Activated CD4-positive, alpha-beta T cell treated with anti-CD3 and anti-CD28 coated beads, Interleukin-2, amount 50 U/mL, for 1 hour (primary cell): ENCODE results near the gene FANCC.

Experiments used
- DNase-seq: peaks from one replicate; pipeline ENCODE4 v3.0.0-alpha.2; 2020

The FANCC gene

DNA sequence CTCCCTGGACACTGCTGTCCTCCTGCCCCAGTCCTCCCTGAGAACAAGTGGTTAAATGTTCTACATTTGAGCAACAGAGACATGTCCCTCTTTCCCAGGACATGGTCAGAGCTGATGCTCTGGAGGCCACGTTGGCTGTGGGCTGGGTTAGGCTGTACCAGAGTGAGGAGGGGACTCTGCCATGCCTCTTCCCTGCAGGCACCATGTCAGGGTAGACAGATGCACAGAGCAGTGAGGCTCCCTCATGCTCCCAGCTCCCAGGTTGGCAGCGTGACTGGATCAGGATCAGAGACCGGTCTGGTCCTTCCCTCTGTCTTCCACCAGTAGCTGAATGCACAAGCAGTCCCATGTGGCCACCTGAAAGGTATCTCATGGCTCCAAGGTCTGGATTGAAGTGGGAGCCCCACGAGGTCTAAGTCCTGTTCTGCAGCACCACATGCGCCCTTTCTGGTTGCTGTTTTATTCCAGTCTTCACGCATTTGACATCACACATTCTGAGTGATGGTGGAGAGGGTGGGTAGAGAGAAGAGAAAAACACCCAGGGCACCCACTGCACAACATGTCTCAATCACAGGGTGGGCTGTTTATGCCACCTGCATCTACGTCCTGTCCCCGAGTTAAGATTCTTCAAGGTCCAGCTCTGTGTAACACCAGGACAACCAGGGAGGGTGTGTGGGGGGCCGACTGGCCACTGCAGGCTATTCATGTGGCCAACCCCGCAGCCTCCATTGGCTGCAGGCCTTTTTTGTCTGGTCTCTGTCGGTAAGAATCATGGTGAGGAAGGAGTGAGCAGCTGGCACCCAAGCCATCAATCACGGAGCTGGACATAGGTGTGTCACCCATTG lies 204.9 kb downstream of the FANCC start:
- no peak for DNase-seq

DNA sequence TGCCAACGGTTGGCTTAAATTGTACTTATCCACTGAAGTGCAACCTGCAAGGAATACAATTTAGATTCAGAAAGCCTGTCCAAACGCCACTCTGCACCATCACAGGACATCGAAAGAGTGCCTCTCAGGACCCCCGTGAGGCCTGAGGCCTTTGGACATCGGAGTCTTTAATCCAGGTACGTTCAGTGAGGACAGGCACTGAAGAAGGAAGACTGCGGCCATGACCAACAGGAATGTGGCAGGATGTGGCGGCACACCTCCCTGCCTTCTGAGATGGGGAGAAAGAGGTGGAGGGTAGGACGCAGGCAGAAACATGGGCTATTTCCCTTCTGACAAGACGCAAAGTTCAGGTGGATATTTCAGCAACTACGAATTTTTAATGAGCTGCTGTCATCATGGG lies 205.8 kb downstream of the FANCC start:
- DNase-seq, result no peak

DNA sequence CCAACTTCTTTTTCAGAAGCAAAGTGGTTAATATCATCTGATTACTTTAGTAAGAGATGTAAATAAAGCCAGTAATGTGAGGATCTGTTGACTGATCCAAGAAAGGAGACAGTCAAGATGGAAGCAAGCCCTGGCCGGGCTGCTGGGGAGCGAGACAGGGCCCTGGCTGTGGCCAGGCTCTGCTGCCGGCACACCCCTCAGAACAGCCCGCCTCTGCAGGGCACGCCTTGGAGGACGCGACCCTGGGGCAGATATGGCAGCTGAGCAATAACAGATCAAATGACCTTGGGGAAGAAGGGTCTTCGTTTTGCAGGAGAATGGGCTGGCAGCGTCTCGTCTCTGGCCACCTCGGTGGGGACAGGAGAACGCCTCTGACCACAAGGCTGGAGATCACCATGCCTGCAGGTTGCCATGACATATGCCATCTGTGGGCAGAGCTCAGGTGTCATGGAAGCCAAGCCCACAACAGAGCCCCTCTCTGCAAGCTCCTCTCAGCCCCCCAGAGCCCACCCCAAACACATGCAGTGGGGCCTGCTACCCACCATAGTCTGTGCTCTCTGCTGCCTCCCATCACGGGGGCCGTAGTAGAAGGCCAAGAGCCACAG lies 206.5 kb downstream of the FANCC start:
- DNase-seq, result no peak

DNA sequence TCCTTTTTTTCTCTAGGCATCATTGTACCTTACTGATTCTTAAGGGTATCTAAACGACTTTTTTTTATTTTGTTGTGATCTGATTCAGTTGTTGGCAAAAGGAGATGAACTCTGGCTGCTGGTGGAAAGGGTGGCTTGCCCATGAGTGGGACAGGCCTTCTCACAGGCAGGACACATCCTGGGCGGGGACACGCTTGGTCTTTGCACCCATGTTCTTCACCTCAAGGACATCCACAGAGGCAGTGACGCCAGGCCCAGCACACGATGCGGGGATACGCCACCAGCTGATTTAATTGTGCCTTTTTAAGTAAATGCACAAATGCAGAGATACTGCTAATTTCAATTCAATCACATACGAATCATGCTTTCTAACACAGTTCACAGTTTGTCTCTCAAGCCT lies 208.1 kb downstream of the FANCC start:
- no peak for DNase-seq

DNA sequence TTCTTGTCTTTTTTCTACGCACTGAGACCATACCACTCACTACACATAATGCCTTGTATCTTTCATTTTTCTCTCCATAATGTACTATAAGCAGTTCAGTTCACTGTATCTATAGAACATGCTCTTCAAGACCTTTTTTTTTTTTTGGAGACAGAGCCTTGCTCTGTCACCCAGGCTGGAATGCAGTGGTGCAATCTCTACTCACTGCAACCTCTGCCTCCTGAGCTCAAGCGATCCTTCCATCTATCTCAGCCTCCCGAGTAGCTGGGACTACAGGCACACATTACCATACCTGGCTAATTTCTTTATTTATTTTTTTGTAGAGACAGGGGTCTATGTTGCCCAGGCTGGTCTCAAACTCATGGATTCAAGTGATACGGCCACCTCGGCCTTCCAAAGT lies 208.7 kb downstream of the FANCC start:
- no peak for DNase-seq

DNA sequence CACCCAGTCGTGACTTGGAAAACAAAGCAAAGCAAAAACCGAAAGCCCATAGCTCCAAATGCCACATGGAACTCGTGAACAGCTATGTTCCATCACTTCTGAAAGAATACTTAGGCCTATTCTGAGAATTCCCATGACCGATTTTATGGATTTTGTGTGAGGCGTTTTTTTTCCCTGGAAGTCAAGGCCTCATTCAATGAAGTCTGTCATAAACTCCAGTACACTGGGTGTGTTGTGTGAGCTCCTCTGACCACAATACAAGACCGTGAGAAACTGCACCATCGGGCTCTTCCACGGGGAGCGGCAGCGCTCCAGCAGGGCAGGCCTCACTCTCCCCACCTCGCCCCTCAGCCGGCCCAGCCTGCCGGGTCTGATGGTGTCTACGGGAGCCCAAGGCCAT lies 209.5 kb downstream of the FANCC start:
- no peak for DNase-seq

DNA sequence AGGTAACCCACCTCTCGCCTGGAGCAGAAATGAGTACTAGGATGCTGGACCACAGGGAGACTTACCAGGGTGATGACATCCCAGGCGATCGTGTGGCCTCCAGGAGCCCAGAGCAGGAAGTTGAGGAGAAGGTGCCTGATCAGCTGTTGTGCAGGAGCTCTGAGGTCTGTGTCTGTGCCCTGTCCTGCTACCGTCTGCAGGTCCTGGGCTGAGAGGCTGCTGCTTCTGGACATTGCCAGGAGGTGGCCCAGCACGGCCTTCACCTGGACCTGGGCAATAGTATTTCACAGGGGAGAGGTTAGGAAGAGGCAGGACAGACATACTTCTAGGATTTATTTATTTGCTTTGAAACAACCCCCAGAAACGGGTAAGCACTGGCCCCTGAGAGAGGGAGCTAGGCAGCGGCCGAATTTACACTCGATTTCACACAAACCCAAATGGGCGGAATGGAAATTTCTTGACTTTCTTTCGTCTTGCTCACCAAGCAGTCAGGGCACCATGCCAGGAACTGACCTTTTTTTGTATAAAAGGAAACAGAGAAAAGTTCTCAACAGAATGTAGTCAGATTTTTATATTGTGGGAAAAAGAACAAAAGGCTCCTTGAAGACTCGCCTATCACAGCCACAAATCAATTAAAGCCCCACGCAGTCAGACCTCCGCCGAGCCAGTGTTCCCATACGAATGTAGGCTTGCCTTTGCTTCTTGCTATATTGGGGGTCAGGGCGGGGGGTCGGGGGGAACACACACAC lies 210.3 kb downstream of the FANCC start:
- DNase-seq, result no peak

DNA sequence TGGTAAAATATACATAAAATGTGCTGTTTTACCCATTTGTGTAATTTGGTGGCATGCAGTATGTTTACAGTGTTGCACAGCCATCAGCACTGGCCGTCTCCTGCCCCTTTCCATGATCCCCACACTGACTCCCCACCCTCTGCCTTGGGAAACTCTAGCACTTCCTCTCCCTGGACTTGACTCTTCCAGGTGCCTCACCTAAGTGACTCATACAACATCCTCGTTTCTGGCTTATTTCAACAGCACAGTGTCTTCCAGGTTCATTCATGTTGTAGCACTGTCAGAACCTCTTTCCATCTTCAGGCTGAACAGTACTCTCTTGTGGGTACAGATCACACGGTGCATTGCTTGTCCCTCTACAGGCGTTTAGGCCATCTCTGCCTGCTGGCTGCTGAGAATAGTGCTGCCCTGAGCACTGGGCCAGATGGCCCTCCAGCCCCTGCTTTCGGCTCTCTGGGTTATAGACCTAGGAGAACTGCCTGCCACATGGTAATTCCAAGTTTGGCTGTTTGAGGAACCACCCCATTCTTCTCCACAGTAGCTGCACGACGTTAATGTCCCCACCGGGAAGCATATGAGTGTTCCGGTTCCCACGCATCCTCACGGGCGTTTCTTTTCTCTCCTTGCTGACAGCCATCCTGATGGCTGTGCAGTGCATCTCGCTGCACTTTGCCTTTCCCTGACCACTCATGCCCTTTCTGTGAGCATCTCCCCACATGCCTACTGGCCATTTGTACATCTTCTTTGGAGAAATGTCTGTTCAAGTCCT lies 211.8 kb downstream of the FANCC start:
- DNase-seq, result no peak

DNA sequence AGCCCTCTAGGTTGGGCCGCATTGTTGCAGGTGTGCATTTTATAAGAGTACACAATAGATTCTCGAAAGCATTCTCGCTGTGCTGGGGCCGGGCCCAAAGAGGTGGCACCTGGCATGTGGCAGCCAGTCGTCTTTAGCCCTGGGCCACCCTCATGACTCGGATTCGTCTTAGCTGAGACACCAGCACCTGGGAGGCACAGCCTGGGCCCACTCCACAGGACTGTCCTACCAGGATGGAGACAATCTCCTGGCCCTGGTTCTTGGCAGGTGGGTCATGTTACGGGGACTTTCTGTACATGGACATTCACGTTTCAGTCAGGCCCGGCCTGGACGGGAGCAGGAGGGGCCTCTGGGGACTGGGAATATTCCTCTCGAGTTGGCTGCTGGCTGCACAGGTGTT lies 212.5 kb downstream of the FANCC start:
- DNase-seq, result no peak

DNA sequence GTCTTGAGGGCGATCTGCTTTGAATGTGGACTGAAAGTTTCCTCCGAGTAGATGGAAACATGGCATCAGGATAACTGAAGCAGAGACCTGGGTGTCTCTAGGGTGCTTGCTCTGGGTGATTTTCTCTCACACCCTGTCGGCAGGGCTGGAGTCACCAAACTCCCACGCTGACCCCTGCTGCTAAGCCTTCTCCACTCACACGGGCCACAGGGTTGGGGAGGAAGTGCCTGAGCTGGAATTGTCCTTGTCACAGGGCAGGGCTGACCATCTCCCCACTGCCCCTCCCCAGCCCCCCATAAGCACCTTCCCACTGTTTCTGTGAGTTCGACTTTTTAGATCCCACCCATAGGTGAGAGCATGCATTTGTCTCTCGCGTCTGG lies 212.9 kb downstream of the FANCC start:
- DNase-seq, result no peak

DNA sequence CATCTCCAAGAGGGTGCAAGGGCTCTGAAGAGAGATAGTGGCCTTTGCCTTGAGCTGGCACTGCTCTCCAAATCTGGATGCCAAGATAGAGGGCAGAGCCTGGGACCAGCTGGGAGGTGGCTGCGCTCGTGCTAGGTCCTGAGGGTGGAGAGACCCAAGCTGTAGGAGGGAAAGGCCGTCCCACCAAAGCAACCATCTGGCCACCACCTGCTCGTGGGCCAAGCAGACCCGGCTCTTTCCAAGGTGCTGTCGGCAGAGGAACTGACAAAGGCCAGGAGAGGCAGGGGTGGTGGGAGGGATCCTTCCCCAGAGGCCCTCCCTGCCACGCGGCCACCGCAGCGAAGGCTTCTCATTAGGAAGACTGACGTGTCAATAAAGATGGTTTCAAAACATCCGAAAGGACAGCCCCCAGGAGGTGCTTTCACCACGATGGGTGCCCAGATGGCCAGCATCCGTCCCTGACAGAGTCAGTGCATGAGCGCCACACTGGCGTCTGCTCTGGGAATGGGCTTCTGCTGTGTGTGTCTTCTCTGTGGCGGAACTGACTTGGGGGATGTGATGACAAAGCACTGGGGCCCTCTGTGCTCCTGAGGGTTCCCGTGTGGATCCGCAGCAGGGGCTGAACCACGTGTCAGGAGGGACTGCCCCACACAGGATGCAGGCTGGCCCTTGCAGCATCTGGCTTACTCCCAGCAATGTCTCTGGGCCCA lies 213.5 kb downstream of the FANCC start:
- no peak for DNase-seq

DNA sequence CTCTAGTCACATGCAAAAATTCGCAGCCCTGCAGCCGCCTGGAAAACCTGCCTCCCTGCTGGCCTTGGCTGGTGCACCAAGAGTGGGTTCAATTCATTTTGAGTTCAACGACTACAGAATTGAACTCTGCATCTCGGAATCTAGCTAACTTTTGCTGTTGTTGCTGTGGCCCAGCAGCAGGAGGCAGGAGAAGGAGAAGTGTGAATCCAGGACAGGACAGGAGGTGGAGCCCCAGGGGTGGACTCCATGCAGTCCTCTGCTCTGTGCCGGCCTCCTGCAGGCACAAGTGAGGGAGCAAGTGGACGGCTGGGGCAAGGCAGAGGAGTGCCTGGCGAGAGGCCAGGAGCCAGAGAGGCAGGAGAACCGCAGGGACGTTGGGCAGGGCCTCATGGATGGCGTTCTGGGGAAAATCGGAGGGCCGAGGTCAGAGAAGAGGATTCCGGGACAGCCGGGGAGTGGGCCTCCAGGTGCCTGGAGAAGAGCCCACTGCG lies 214.2 kb downstream of the FANCC start:
- DNase-seq, result no peak

DNA sequence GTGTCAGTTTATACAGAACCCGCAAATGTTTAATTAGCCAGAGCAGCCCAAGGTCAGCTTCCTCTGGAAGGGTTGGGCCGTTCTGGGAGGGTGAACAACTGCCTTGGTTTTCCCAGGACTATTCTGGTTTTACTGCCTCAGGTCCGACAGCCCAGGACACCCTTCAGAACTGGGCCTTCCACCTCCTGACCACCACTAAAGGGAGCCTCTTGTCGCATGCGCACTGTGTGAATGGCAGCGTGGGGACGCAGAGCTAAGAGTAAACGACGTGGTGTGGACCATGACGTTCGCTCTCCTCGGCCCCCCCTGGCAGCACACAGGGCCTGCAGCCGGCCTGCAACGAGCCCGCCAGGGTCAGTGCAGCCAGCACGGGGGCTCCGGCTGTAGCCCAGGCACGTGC lies 214.9 kb downstream of the FANCC start:
- no peak for DNase-seq

DNA sequence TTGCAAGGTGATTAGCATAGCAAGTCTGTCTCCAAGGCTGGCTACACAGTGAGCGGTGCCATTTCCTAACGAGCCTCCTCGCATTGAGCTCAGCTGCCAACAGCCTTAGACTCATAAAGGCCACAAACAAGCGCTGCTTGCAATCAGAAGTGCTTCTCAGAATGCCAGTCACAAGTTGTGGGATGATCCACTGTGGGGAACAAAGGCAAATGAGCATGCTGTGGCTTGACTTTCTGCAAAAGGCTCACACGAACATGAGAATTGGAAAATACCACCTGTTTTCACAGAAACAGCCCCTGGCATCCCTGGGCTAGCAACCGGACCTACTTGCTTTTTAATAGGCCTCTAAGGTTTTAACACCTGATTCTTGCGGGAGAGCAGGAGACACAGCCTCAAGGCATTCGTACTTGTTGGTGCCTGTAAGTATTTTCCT lies 215.5 kb downstream of the FANCC start:
- DNase-seq, result no peak

DNA sequence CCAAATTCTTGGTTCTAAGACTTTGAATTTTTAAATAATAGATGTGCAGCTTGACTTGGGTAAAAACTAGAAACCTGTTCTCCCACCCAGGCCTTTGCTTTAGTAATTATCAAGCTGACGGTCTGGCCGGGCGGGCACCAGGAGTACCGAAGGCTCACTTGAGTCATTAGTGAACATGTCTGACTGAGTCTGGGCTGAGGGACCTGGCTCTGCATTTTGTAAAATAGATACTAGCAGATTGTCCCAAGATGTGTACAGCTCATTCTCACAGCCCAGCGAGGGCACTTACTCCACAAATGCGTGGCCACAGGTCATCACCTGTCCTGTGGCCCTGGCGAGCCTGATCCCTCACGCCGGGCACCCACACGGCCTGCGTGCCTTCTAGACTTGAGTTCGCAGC lies 216.2 kb downstream of the FANCC start:
- DNase-seq, result no peak

DNA sequence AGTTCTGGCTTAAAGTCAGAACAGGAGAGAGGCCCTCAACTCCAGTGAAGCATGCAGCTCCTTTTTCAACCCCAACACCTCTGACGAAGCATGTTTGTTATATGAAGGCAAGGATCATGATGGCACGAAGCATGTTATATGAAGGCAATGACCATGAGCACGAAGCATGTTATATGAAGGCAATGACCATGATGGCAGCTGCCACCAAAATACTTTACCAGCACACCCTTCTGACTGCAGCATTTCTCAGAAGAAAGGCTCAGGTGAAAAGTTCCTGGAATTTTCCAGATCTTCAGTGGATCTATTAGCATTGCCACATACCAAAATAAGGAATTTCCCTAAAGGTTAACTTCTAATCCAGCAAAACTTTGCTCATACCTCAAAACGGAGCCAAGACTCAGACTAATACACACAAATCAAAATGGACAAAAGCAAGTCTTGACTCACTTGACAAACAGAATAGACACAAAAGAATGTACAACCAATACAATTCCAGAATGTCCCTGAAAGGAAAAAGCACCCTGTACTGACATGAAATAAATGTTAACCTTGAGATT lies 217.4 kb downstream of the FANCC start:
- DNase-seq, result no peak

DNA sequence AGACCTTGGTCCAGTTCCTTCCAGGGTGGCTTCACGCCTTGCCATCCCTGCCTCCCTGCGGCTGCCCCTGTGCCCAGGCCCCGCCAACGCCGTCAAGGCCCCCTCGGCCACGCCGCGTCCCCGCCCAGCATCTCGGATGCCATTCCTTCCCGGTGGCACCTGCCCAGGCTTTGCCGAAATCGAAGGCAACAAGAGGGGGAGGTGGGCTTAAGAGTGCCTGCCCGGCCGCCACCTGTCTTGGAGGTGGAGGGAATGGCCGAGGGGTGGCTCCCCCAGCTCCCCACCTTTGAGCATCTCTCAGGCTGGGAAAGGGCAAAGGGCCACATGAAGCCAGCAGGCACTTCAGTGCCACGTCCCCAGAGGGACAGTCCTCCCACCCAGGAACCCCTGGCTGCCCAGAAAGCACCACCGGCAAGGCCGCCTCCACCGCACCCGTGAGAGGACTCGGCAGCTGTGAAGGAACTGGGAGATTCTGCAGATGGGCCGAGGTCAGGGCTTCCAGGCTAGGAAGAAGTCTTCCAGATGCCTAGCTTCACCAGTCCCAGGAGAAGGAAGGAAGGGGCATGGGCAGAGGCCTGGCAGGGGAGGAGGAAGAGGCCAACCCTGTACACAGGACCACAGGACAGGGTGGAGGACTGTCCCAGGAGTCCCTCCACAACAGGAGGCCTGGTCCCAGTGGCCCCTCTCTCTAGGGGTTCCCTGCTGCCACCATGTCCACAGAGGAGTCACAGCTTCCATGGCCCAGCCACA lies 218.0 kb downstream of the FANCC start:
- DNase-seq, result no peak

DNA sequence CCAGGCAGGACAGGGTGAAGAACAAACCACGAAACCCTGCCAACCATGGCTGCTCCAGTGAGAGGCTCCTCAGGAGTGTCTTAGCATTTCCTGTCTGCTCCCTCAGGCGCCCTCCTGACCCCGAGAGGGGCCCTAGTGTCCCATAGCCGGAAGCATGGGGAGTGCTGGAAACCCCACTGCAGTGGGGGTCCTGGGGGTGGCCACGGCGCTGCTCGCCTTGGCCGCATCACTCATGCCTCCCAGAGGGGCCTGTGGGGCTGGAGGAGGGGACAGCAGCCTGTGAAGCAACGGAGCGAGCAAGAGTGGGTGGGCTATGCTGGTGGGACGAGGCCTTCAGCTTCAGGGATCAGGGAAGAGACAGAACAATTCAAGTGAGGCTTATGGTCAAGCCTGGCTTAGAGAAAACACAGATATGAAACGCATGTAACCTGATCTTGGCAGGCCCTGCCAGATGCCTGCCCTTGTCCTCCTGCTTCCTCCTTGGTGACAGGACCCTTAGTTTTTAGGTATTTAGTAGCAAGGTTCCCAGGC lies 219.1 kb downstream of the FANCC start:
- no peak for DNase-seq

DNA sequence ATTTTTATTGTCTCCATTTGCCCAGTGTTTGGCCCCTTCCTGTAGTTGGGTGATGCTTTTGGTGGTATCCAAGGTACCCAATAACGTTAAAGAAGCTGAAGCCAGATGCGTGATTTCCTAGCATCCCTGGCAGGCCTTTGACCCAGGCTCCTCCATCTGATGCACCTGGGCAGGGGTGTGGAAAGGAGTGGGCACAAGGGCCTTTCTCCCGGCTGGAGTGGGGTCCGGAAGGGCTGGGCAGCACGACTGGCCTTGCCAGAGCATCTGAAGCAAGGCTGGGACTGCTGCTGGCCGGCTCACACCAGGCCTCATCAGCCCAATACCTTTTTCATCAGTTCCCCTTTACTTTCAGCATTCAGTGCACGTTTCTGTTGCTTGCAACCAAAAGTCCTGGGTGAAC lies 220.2 kb downstream of the FANCC start:
- no peak for DNase-seq

DNA sequence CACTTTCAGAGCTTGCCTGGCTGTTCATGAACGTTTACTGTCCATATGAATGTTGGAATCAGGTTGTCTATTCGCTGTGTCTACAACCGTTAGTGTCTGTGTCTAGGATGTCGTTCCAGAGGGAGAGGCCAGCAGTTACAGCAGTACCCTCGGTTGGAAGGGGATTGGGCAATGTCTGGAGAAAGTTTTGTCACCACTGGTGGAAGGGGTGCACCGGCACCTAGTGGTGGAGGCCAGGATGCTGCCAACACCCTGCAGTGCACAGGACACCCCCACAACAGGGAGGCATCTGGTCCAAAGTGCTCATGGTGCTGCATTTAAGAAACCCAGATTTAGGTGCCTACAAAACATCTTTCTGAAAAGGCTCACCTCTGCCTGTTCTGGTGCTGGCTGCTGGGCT lies 220.7 kb downstream of the FANCC start:
- no peak for DNase-seq

DNA sequence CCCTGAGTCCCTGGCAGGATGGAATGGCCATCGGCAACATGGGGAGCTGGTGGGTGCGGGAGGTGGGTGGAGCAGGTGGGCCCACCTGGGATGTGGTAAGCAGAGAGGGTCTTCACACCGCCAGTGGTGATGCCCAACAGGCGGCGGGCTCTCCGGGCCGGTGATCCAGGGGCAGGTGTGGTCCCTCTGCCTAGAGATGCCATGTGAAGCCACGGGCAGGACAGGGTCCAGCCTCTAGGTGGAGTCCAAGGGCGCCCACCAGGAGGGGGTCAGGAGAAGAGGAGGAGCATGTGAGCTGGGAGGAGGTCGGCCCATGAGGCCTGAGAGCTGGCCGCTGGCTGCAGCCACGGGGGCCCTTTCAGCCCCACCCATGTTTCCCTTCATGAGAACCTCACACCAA lies 221.1 kb downstream of the FANCC start:
- DNase-seq, result no peak
